A673 (cell line): ENCODE data around the gene DENND11.

ENCODE experiments used
- CTCF ChIP-seq: fragments of 300-800, 200-600 bp; sonication (generic); conservative IDR thresholded peaks from 2 replicates; pipeline ENCODE4 v1.5.1; 2017; ENCODE audit warnings: low read depth, mild to moderate bottlenecking, antibody characterized with exemption, low read length, moderate library complexity, mixed read lengths
- EZH2 ChIP-seq: fragments of 200-600 bp; sonication (generic); IDR thresholded peaks from 2 replicates; pipeline ENCODE4 v1.6.1; 2017; ENCODE audit warnings: borderline replicate concordance, low read depth, mild to moderate bottlenecking, mixed read lengths, antibody characterized with exemption, low read length; ENCODE audit not compliant: poor library complexity, severe bottlenecking

GRCh38 chr7:141697211-141697871, 4.6 kb downstream of the DENND11 start:
- no peak for TF ChIP-seq CTCF
- no peak for TF ChIP-seq EZH2
